K562 (cell line): ENCODE results near the gene KIF3B. TPM values are rescaled to one million over a fixed set of nuclear protein-coding genes. Genes with fewer than 3 reads are reported as not detected.

Experiments
- BACH1 ChIP-seq: fragments of 200-800 bp; sonication (Bioruptor generic); IDR thresholded peaks from 2 replicates; pipeline ENCODE4 v1.6.1; 2016; ENCODE audit warnings: missing genetic modification characterization, missing compliant biosample characterization
- BCOR ChIP-seq: fragments of 450-650 bp; IDR thresholded peaks from 2 replicates; pipeline ENCODE4 v1.6.1; 2016
- CGGBP1 ChIP-seq: fragments of 250-450 bp; sonication (Bioruptor Pico); IDR thresholded peaks from 2 replicates; pipeline ENCODE4 v1.9.0; 2021; ENCODE audit warnings: mild to moderate bottlenecking
- DMBX1 ChIP-seq: fragments of 250-450 bp; sonication (Bioruptor Pico); IDR thresholded peaks from 2 replicates; pipeline ENCODE4 v1.8.0; 2022; ENCODE audit warnings: inconsistent platforms, mild to moderate bottlenecking, moderate library complexity, borderline replicate concordance
- E2F5 ChIP-seq: sonication (generic); formaldehyde crosslinking; IDR thresholded peaks from 2 replicates; pipeline ENCODE4 v1.8.0; 2022; ENCODE audit warnings: mild to moderate bottlenecking, missing genetic modification reagents
- EHMT2 ChIP-seq: fragments of 450-650 bp; IDR thresholded peaks from 2 replicates; pipeline ENCODE4 v1.6.1; 2018; ENCODE audit warnings: antibody characterized with exemption
- GABPB2 ChIP-seq: fragments of 250-450 bp; sonication (Bioruptor Pico); conservative IDR thresholded peaks from 2 replicates; pipeline ENCODE4 v1.5.1; 2021; ENCODE audit warnings: mild to moderate bottlenecking
- JUN ChIP-seq, 2 experiments: sonication (generic) in 1 of 2; formaldehyde crosslinking in 1 of 2; IDR thresholded peaks; 2 replicates each; pipeline versions ENCODE4 v1.6.1 to v1.8.0; 2012 to 2022; ENCODE audit warnings: borderline replicate concordance in 2 of 2, mild to moderate bottlenecking in 2 of 2, improper control_type of control experiment in 1 of 2, low read depth in 1 of 2, low read length in 1 of 2, missing genetic modification reagents in 1 of 2
- KLF10 ChIP-seq: fragments of 250-450 bp; sonication (Bioruptor Pico); IDR thresholded peaks from 2 replicates; pipeline ENCODE4 v1.6.1; 2021; ENCODE audit warnings: matching md5 sums
- NR0B1 ChIP-seq: fragments of 450-650 bp; IDR thresholded peaks from one replicate; pipeline ENCODE4 v1.6.1; 2018; ENCODE audit warnings: mild to moderate bottlenecking, moderate library complexity; ENCODE audit not compliant: partially characterized antibody
- PBX2 ChIP-seq, 2 experiments: IDR thresholded peaks in 1 of 2; conservative IDR thresholded peaks in 1 of 2; 2 replicates each; pipeline ENCODE4 v1.6.1; 2016; ENCODE audit warnings: low read depth in 2 of 2, mild to moderate bottlenecking in 1 of 2, missing compliant biosample characterization in 1 of 2, missing genetic modification characterization in 1 of 2, moderate library complexity in 1 of 2
- SOX6 ChIP-seq: fragments of 450-650 bp; IDR thresholded peaks from 2 replicates; pipeline ENCODE4 v1.6.1; 2014; ENCODE audit warnings: mild to moderate bottlenecking
- ZHX1 ChIP-seq: fragments of 150-350 bp; conservative IDR thresholded peaks from 2 replicates; pipeline ENCODE4 v1.6.1; 2014; ENCODE audit warnings: low read length
- ZNF12 ChIP-seq: sonication (generic); formaldehyde crosslinking; IDR thresholded peaks from 2 replicates; pipeline ENCODE4 v1.4.0; 2020; ENCODE audit warnings: mild to moderate bottlenecking, missing genetic modification reagents
- ZNF124 ChIP-seq: sonication (generic); formaldehyde crosslinking; IDR thresholded peaks from 2 replicates; pipeline ENCODE4 v1.8.1; 2022; ENCODE audit warnings: missing genetic modification reagents
- ZNF143 ChIP-seq: sonication (generic); formaldehyde crosslinking; IDR thresholded peaks from 2 replicates; pipeline ENCODE4 v1.9.0; 2022; ENCODE audit warnings: mild to moderate bottlenecking, missing genetic modification reagents
- ZNF75A ChIP-seq: fragments of 450-650 bp; formaldehyde crosslinking; IDR thresholded peaks from 2 replicates; pipeline ENCODE4 v1.4.0; 2020; ENCODE audit warnings: mild to moderate bottlenecking
- polyA plus RNA-seq, 8 experiments: library from polyadenylated mRNA; depleted of rRNA in 4 of 8; stranded (reverse) in 5 of 8; unstranded in 3 of 8; fragments of >200 nt; fragmentation: Nextera tagmentation in 2 of 8; fragmentation: Illumina TruSeq in 1 of 8; extraction: Ambion mirVana in 2 of 8; extraction: Trizol in 1 of 8; gene quantifications; 2 replicates each; pipeline versions ENCODE4 v1.2.1 to v1.2.3, GENCODE V29; 2011 to 2014; ENCODE audit warnings: inconsistent platforms in 1 of 8, missing spikeins in 1 of 8
- total RNA-seq, 7 experiments: library from RNA; depleted of rRNA in 6 of 7; stranded (reverse); fragments of >200 nt in 6 of 7; fragmentation: Illumina TruSeq in 2 of 7; extraction: Trizol in 2 of 7; gene quantifications; 2 replicates each; pipeline versions ENCODE4 v1.2.1 to v1.2.3, GENCODE V29; 2011 to 2021; ENCODE audit warnings: low replicate concordance in 1 of 7

Gene KIF3B
- total and polyA plus RNA-seq, 9 of the 15 experiments (the other 6 are each of a cell fraction or from before 2014, with no cell fraction given): 2.9 to 12.3 (median 8.6) TPM

GRCh38 chr20:32333988-32334885, 56.8 kb downstream of the KIF3B start (continued):
- TF ChIP-seq ZHX1 (no peak), ZNF124 (no peak), JUN (IDR thresholded peaks at IDR 0.05; ENCODE audit: borderline replicate concordance, low read depth, low read length) (0 out of 2 replicates have a peak, but pooled peaks have one; percentile 7), JUN (CRISPR knock-in tag; IDR thresholded peaks at IDR 0.05; ENCODE audit: borderline replicate concordance) (no peak), CGGBP1 (CRISPR knock-in tag) (no peak), GABPB2 (CRISPR knock-in tag) (no peak), E2F5 (no peak), NR0B1 (no peak), PBX2 (CRISPR knock-in tag; IDR thresholded peaks at IDR 0.05; ENCODE audit: low read depth) (no peak), PBX2 (tag; conservative IDR thresholded peaks at IDR 0.05; ENCODE audit: low read depth) (peak; percentile 11; the same call in 1 of the 2 replicates), BCOR (0 out of 2 replicates have a peak, but pooled peaks have one; percentile 20), ZNF12 (CRISPR knock-in tag) (no peak), KLF10 (CRISPR knock-in tag) (no peak), ZNF143 (CRISPR knock-in tag) (no peak), DMBX1 (CRISPR knock-in tag) (no peak), ZNF75A (no peak), EHMT2 (peak; percentile 34; the same call in 1 of the 2 replicates), BACH1 (tag) (peak; percentile 40; the same call in 1 of the 2 replicates), SOX6 (0 out of 2 replicates have a peak, but pooled peaks have one; percentile 13)
